ENCODE measurements around the gene SZT2.

The SZT2 gene

DNA sequence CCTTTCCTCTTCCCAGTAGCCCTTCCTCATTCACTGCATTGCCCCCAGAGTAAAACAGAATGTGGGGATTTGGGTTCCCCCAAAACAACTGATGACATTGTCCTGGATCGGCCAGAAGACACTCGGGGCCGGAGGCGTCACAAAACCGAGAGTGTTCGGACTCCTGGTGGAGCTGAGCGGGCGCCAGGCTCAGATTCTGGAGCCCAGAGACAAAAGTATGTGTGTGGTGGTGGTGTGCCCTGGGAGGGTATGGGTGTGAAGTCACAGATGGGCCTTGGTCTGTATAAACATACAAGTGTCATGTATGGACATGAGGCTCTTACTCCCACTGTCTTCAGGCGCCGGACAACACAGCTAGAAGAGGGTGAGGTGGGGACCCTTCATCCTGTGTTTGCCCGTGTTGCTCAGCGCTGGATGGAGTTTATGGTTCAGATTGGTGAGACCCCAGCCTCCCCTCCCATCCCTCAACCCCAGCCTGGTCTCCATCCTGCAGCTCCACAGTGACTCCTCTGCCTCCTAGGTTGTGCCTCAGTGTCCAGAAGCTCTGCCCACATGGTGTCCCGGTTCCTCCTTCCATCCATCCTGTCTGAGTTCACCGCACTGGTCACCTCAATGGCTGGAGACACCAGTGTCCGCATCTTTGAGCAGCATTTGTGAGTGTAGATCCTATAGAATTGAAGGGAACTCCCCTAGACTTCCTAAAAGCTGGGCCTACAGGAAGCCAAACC is 51.6 kb downstream of the SZT2 start:
- H3K36me3 ChIP-seq, result peaks cover 62 to 99% (median 68%) of the 10 kb centered on the region in 3 donors
- H3K4me1 ChIP-seq, result peaks cover 0 to 7% (median 2%) of the 10 kb centered on the region in 4 donors
- peak; percentile 10 to 46 for DNase-seq

DNA sequence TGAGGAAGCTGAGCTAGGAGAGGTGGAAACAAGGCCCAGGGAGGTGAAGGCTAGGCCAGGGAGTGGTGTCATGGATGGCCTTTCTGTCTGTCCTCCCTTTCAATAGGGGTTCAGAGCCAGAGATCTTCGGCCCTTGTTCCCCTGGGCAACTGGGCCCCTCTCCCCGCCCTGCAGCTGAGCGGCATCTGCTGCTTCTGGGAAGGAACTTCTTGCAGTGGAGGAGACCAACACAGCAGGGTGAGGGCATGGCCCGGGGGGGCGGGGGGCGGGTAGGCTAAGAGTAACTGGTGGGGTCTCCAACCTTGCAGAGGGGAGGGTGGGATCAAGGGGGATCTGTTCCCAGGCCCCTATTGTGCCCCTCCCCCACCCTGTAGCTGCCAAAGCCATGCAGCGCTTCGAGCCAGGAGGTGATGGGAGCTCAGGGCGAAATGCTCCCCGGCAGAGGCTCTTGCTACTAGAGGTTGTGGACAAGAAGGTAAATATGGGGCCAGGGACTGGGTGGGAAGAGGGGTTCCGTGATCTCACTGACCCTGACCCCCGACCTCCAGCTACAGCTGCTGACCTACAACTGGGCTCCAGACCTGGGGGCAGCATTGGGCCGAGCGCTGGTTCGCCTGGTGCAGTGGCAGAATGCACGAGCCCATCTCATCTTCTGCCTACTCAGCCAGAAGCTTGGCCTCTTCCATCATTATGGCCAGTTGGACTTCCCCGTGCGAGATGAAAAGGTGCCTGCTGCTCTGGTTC is 52.4 kb downstream of the SZT2 start:
- DNase-seq, result peak; percentile 16 to 60
- Histone ChIP-seq H3K4me3 (no peak overlapping the region), H3K9me3 (no peaks in the 10 kb centered on the region), H3K27ac (no peak overlapping the region), H3K27me3 (no peaks in the 10 kb centered on the region), H3K4me1 (no peaks in the 10 kb centered on the region), H3K36me3 (peaks cover 69 to 100% (median 75%) of the 10 kb centered on the region in 3 donors)
- intact Hi-C loops (cut with DNase I; ENCODE audit: low total_unique reads), result no loop called here
- TF ChIP-seq, protein P1, sequence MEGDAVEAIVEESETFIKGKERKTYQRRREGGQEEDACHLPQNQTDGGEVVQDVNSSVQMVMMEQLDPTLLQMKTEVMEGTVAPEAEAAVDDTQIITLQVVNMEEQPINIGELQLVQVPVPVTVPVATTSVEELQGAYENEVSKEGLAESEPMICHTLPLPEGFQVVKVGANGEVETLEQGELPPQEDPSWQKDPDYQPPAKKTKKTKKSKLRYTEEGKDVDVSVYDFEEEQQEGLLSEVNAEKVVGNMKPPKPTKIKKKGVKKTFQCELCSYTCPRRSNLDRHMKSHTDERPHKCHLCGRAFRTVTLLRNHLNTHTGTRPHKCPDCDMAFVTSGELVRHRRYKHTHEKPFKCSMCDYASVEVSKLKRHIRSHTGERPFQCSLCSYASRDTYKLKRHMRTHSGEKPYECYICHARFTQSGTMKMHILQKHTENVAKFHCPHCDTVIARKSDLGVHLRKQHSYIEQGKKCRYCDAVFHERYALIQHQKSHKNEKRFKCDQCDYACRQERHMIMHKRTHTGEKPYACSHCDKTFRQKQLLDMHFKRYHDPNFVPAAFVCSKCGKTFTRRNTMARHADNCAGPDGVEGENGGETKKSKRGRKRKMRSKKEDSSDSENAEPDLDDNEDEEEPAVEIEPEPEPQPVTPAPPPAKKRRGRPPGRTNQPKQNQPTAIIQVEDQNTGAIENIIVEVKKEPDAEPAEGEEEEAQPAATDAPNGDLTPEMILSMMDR (IDR thresholded peaks at IDR 0.05), result no peak

More for the DNA sequence above, 51.6 kb downstream of the SZT2 start:
- Histone ChIP-seq H3K9me3 (no peaks in the 10 kb centered on the region), H3K27ac (no peak overlapping the region), H3K27me3 (no peaks in the 10 kb centered on the region), H3K4me3 (no peak overlapping the region)
- intact Hi-C loops (cut with DNase I; ENCODE audit: low total_unique reads), result no loop called here
- TF ChIP-seq, protein P1 (IDR thresholded peaks at IDR 0.05), result no peak

DNA sequence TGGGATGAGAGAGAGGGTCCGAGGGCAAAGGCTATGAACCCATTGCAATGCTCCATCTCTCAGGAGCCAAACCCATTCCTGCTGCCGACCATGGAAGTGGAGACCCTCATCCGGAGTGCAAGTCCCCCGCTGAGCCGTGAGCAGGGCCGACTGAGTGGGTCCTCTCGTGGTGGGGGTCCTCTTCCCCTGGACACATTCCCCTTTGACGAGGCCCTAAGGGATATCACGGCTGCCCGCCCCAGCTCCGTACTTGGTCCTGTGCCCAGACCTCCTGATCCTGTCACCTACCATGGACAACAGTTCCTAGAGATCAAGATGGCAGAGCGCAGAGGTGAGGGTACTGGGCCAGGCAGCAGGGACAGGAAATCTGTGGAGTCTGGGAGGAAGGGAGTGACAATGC is 53.1 kb downstream of the SZT2 start:
- H3K36me3 ChIP-seq, result peaks cover 76 to 100% (median 79%) of the 10 kb centered on the region in 3 donors
- H3K9me3 ChIP-seq, result no peaks in the 10 kb centered on the region
- peak; percentile 11 to 54 for DNase-seq
- intact Hi-C loops (cut with DNase I; ENCODE audit: low total_unique reads), result no loop called here
- no peak overlapping the region for H3K27ac ChIP-seq
- no peaks in the 10 kb centered on the region for H3K27me3 ChIP-seq
- TF ChIP-seq, protein P1 (IDR thresholded peaks at IDR 0.05), result no peak
- H3K4me3 ChIP-seq, result no peak overlapping the region
- no peaks in the 10 kb centered on the region for H3K4me1 ChIP-seq

DNA sequence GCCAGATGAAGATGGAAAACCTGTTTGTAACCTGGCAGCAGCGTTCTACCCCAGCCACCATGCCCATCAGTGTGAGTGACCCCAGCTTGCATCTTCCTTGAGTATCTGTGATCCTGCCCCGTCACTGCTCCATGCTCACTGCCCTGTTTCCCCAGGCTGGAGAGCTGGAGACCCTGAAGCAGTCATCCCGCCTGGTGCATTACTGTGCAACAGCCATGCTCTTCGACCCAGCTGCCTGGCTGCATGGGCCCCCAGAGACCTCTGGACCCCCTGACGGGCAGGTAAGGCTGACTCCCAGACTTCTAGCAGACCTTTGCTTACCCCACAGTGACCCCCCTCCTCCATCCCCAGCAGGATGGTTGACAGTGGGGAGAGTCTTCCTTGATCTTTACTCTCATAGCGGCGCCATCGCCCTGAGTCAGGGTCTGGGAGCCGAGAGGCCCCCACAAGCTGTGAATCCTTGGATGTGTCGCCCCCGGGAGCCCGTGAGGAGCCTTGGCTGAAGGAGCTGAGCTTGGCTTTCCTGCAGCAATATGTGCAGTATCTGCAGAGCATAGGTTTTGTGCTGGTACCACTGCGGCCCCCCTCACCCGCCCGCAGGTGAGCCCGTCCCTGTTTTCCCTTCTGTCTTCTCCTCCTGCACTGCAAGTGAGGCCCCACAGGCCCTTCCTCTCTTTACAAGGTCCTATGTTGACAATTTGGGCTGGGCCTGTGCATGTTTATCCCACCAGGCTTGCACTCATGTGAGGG is 53.7 kb downstream of the SZT2 start:
- intact Hi-C loops (cut with DNase I; ENCODE audit: low total_unique reads), result no loop called here
- peak in 1 of 2 donors; percentile 54 for DNase-seq

More for the DNA sequence above, 53.7 kb downstream of the SZT2 start:
- H3K4me3 ChIP-seq, result no peak overlapping the region
- no peak overlapping the region for H3K27ac ChIP-seq
- peaks cover 82 to 100% (median 85%) of the 10 kb centered on the region in 3 donors for H3K36me3 ChIP-seq
- H3K4me1 ChIP-seq, result no peaks in the 10 kb centered on the region
- no peaks in the 10 kb centered on the region for H3K9me3 ChIP-seq
- no peaks in the 10 kb centered on the region for H3K27me3 ChIP-seq
- TF ChIP-seq, protein P1 (IDR thresholded peaks at IDR 0.05), result no peak
